AG10803 (cell line): ENCODE measurements around the gene UTRN.
A peak's percentile ranks its signal among the peaks of the same experiment; 100 is the strongest.

ENCODE experiments used
- DNase-seq: peaks from one replicate; pipeline ENCODE4 v3.0.0; 2010; ENCODE audit warnings: low read depth
- H3K4me3 ChIP-seq: 2 replicates; pipeline ENCODE4 v1.5.1; 2011; ENCODE audit warnings: mild to moderate bottlenecking, low read length, control low read depth
- TF ChIP-seq, protein P1 (sequence below): conservative IDR thresholded peaks from 2 replicates; pipeline ENCODE4 v1.5.1; 2011; ENCODE audit warnings: mild to moderate bottlenecking, low read length, control low read depth, inconsistent platforms

Gene UTRN

DNA sequence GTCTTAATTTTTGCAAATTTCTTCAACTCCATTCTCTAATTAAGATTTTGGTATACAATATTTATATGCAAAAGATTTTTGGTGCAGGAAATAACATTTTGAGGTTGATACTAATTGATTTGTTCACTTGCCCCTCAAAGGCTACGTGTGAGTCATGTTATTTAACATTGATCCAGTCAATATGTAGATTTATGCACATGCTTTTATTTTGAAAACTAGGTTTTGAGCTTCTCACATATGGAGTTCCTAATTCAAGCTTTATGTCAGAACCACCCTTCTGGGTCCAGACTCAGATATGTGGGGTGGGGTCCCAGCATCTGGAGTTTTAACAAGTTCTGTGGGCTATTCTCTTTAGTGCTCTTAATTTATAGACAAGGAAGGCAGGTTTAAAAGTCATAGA, 13.8 kb downstream of the UTRN start:
- H3K4me3 ChIP-seq = no peak overlapping the region
- no peak for DNase-seq
- TF ChIP-seq, protein P1, sequence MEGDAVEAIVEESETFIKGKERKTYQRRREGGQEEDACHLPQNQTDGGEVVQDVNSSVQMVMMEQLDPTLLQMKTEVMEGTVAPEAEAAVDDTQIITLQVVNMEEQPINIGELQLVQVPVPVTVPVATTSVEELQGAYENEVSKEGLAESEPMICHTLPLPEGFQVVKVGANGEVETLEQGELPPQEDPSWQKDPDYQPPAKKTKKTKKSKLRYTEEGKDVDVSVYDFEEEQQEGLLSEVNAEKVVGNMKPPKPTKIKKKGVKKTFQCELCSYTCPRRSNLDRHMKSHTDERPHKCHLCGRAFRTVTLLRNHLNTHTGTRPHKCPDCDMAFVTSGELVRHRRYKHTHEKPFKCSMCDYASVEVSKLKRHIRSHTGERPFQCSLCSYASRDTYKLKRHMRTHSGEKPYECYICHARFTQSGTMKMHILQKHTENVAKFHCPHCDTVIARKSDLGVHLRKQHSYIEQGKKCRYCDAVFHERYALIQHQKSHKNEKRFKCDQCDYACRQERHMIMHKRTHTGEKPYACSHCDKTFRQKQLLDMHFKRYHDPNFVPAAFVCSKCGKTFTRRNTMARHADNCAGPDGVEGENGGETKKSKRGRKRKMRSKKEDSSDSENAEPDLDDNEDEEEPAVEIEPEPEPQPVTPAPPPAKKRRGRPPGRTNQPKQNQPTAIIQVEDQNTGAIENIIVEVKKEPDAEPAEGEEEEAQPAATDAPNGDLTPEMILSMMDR = no peak

DNA sequence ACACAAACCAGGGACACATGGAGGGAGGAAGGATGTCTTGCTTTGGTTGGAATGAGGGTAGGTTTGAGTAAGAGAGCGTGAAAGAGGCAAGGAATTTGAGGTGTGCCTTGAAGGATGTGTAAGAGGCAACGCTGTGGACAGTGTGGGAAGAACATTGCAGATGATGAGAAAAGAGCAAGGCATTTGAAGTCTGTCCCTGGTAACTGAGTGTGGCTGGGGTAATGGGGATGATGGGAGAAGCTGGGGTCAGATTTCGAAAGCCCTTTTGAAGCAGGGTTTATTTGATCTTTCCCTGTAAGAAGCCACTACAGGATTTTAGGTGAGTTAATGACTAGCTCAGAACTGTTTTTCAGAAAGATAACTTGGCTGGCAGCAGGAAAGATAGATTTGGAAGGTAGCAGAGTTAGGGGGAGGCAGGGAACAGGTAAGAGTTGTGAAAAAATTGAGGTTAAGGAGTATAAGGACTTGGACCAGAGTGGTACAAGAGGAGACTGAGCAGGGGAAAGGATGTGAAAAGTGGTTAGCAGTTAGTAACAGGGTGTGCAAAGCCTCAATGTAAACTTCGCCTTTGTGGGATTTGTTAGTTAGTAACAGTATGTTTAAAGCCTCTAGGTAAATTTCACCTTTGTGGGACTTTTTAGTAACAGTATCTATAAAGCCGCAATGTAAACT, 17.7 kb downstream of the UTRN start:
- peak; percentile 40 for DNase-seq
- no peak overlapping the region for H3K4me3 ChIP-seq
- TF ChIP-seq, protein P1 = no peak

DNA sequence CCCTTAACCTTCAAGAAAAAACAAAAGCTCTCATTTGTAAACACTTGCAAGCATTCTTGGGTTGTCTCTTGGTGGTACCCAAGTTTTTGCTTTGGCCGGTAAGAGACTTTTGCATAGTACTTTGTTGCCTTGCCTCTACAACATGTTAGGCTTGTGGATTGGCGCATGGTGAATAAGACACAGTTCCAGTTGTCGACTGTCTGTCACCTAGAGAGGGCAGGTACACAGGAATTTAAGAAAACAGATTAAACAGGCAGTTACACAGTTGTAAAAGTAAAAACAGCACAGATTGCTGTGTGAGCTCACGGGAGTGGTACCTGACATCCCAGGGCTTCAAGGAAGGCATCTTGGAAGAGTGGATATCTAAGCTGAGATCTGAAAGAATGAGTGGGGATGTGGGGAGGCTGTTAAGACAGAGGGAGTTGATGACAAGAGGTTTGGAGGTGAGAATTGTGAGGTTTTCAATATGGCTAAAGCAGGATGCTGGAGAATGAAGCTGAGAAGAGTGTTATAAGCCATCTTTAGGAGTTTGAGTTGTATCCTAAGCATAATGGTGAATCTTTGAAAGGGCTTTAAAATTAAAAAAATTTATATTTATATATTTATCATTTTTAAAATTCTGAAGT, 19.2 kb downstream of the UTRN start:
- no peak for DNase-seq
- no peak overlapping the region for H3K4me3 ChIP-seq
- TF ChIP-seq, protein P1 = no peak

GRCh38 chr6:144305567-144305966, 20.4 kb downstream of the UTRN start:
- TF ChIP-seq, protein P1 = no peak
- DNase-seq = no peak
- H3K4me3 ChIP-seq = no peak overlapping the region

DNA sequence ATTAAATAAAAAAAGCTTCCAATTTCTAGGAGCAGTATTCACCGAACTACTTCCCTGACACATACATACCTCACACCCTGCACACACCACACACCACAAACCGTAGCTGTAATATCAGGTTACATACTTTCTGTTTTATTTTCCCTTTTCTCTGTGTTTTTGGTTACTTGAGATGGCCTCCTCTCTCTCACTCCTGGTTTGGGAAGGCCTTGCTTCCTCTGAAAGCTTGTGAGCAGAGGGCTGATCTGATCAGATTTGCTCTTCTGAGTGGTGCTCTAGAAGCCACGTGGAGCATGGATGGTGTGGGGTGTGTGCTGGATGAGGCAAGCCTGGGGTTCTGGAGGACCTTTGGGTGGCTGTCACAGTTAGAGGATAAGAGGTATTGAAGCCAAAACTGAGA, 20.9 kb downstream of the UTRN start:
- DNase-seq = no peak
- TF ChIP-seq, protein P1 = no peak
- H3K4me3 ChIP-seq = no peak overlapping the region

DNA sequence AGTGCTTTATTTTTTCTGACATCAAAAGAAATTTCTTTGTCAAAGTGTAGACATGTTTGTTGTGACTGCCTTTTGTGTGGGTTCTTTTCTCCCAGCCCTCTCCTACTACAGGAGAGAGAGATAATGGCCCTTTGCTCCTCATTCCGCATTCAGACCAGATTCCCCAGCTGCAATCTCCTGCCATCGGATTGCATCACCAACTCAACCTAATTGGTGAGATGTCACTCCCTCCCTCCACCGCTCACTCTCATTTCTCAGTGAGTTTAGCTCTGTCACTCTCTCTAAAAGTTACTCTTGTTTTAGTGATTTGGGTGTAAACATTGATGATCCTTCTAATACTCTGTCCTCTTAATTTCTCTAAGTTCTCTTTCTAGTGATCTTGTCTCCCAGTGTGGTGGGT, 22.7 kb downstream of the UTRN start:
- no peak for DNase-seq
- TF ChIP-seq, protein P1 = no peak
- no peak overlapping the region for H3K4me3 ChIP-seq

DNA sequence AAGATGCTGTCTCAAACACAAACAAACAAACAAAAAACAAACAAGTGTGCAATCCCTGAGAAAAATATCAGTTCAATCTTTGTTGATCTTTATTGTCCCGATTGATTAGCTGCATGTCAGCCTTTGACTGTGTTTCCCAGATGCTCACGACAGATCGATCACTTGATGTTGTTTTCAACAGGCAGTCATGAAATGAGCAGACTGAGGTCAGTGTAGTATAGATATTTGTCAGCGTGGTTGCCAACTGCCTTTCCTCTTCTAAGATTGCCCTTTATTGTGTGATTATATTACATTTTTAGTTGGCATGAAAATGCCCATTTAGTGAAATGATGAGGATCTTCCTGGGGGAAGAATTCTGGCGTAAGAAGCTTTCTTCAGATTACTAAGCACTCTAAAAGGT, 25.6 kb downstream of the UTRN start:
- H3K4me3 ChIP-seq = no peak overlapping the region
- no peak for DNase-seq
- TF ChIP-seq, protein P1 = no peak
